ENCODE results near the gene DPP9.

DPP9 gene

DNA sequence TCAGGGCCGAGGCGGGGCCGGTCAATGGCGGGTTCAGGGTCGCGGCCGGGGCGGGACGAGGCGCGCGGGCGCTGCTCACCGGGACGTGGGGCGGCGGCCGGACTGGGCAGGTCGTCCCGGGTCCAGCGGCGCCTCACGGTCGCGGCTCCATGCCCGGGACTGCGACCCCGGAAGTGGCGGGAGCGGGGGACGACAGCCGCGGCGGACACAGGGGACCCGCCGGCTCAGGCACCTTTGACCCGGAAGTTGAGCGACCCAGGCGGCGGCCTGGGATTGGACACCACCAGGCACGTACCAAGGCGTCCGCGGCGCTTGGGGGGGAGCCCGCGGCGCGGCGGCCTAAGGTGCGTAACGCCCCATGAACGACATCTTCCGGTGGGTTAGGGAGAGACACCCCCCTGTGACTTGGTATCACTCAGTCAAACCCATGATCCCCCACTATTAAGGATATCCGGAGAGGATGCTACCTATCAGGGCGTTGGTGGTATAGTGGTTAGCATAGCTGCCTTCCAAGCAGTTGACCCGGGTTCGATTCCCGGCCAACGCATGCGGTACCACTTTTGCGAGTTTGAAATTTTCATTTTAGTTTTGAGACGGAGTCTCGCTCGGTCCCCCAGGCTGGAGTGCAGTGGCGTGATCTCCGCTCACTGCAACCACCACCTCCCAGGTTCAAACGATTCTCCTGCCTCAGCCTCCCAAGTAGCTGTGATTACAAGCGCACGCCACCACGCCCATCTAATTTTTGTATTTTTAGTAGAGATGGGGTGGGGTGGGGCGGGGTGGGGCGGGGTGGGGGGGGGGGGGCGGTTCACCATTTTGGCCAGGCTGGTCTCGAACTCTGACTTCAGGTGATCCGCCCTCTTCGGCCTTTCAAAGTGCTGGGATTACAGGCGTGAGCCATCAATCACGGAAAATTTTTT lies at the start of gene DPP9:
Gene DPP9 (minus strand): TSS at position 248 of the 920 bp plus-strand sequence. CDS start 3,936 bp downstream, outside the sequence.
- Histone ChIP-seq H3K4me3 (peak within 1 kb of the TSS; percentile 91 to 100), H3K36me3 (peaks cover 11 to 28% (median 27%) of the 10 kb centered on the region in 3 donors), H3K27ac (peak within 1 kb of the TSS; percentile 92 to 96), H3K9me3 (no peaks in the 10 kb centered on the region), H3K4me1 (peaks cover 4 to 26% (median 19%) of the 10 kb centered on the region in 4 donors), H3K27me3 (no peaks in the 10 kb centered on the region)
- DNase-seq: peak; percentile 95 to 98
- TF ChIP-seq CTCF (IDR thresholded peaks at IDR 0.05): peak; percentile 29 to 59
- intact Hi-C loops (cut with DNase I; ENCODE audit: low total_unique reads): no loop called here

DNA sequence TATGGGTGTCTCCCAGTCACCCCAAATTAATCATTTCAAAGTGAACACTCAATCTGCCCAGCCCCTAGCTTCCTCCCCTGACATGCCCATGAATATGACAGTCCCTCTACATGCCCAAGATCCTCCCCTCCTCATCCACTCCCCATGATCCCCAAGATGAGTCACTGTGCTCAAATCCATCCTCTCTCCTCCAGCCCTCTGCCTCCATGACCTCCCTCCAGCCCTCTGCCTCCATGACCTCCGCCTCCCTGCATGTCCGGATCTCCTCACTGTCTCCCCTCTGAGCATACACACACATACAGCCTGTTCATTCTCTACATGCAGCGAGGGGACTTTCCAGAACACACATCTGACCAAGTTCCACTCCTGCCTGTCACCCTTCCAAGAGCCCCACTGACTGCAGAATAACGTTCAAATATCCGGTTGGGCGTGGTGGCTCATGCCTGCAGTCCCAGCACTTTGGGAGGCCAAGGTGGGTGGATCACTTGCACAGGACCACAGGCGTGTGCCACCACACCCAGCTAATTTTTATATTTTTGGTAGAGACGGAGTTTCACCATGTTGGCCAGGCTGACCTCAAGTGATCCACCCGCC lies 49.5 kb upstream of the DPP9 start:
- no peak for TF ChIP-seq CTCF (IDR thresholded peaks at IDR 0.05)
- Histone ChIP-seq H3K4me1 (no peaks in the 10 kb centered on the region), H3K9me3 (no peaks in the 10 kb centered on the region), H3K27ac (no peak overlapping the region), H3K27me3 (peaks cover 0 to 37% of the 10 kb centered on the region in 2 donors), H3K4me3 (no peak overlapping the region), H3K36me3 (no peaks in the 10 kb centered on the region)
- DNase-seq: no peak
- intact Hi-C loops (cut with DNase I; ENCODE audit: low total_unique reads): no loop called here

DNA sequence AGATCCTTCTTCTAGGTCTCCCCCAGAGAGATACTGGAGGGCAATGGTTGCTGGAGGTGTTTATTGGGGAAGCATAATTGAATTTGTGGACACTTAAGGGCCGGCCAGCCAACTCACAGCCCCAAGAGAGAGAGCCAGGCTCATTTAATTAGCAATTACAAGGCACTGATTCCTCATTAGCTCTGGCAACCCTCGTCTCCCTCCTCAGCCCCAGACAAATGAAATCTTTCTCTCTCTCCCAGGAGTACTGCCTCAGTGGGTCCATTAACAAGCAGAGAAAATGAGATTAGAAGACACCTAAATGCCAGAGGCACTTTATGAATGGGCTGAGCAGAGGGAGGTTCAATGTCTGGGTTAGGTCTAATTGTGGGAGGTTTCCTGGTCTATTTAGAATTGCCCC lies 48.9 kb upstream of the DPP9 start:
- Histone ChIP-seq H3K27ac (no peak overlapping the region), H3K27me3 (peaks cover 0 to 32% of the 10 kb centered on the region in 2 donors), H3K9me3 (no peaks in the 10 kb centered on the region), H3K36me3 (no peaks in the 10 kb centered on the region), H3K4me3 (no peak overlapping the region), H3K4me1 (no peaks in the 10 kb centered on the region)
- TF ChIP-seq CTCF (IDR thresholded peaks at IDR 0.05): no peak
- intact Hi-C loops (cut with DNase I; ENCODE audit: low total_unique reads): no loop called here
- no peak for DNase-seq

GRCh38 chr19:4768934-4769777 lies 45.5 kb upstream of the DPP9 start:
- H3K4me3 ChIP-seq: no peak overlapping the region
- peaks cover 0 to 11% of the 10 kb centered on the region in 2 donors for H3K27me3 ChIP-seq
- DNase-seq: peak; percentile 64 to 76
- no peaks in the 10 kb centered on the region for H3K4me1 ChIP-seq
- H3K27ac ChIP-seq: no peak overlapping the region
- no peaks in the 10 kb centered on the region for H3K36me3 ChIP-seq
- TF ChIP-seq CTCF (IDR thresholded peaks at IDR 0.05): no peak
- intact Hi-C loops (cut with DNase I; ENCODE audit: low total_unique reads): no loop called here
- H3K9me3 ChIP-seq: no peaks in the 10 kb centered on the region

DNA sequence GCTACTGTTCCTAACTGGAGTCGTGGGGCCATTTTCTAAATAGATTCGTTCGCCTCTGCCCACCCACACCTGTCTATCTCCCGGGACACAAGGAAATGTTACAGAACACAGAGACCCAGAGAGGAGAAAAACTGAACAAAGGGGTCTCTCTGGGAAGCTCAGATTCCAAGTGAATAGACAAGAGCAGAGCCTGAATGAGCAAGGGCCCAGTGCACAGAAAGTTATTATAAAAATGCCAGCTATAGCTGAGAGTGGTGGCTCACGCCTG lies 40.7 kb upstream of the DPP9 start:
- H3K9me3 ChIP-seq: no peaks in the 10 kb centered on the region
- no peaks in the 10 kb centered on the region for H3K36me3 ChIP-seq
- DNase-seq: no peak
- H3K4me1 ChIP-seq: peaks cover 0 to 11% (median 9%) of the 10 kb centered on the region in 4 donors
- H3K27me3 ChIP-seq: peaks cover 0 to 44% of the 10 kb centered on the region in 2 donors
- H3K4me3 ChIP-seq: no peak overlapping the region
- H3K27ac ChIP-seq: no peak overlapping the region
- TF ChIP-seq CTCF (IDR thresholded peaks at IDR 0.05): no peak
- intact Hi-C loops (cut with DNase I; ENCODE audit: low total_unique reads): no loop called here
